ENCODE measurements around the gene SEPHS1.
"Not testable (repeated sequence)": the region's sequence is repeated elsewhere in the genome, so short reads cannot be mapped to it uniquely, and the experiment has no call there.

SEPHS1 gene

DNA sequence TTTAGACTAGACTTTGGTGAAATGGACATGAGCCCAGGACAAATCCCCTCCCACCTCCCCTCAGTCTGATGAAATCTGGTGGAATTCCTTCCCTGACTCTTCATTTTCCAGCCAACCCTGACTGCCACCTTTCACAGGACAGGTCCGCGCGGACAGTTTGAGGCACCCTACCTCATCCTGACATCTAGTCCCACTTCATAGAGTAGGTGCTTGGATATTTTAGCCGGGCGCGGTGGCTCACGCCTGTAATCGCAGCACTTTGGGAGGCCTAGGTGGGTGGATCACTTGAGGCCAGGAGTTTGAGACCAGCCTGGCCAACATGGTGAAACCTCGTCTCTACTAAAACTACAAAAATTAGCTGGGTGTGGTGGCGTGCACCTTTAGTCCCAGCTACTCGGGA lies 71.9 kb downstream of the SEPHS1 start:
- peaks cover 13% of the 10 kb centered on the region for H3K4me1 ChIP-seq (ENCODE audit: control insufficient read depth, insufficient read depth, low read length)
- H3K9me3 ChIP-seq (replicated peaks; ENCODE audit: low read length); H3K9ac ChIP-seq (ENCODE audit: low read depth, low read length); H3K27me3 ChIP-seq (ENCODE audit: control insufficient read depth, insufficient read depth, low read length); H3K4me2 ChIP-seq (ENCODE audit: low read length); H3K36me3 ChIP-seq (ENCODE audit: insufficient read depth, low read length); H3K4me3 ChIP-seq (ENCODE audit: low read length): not testable (repeated sequence)

GRCh38 chr10:13272164-13272571 lies 75.9 kb downstream of the SEPHS1 start:
- peaks cover 19% of the 10 kb centered on the region for H3K4me1 ChIP-seq (ENCODE audit: control insufficient read depth, insufficient read depth, low read length)
- peak overlapping the region; percentile 59 for H3K4me2 ChIP-seq (ENCODE audit: low read length)
- H3K9me3 ChIP-seq (replicated peaks; ENCODE audit: low read length) = no peaks in the 10 kb centered on the region
- no peak overlapping the region for H3K9ac ChIP-seq (ENCODE audit: low read depth, low read length)
- no peak overlapping the region for H3K4me3 ChIP-seq (ENCODE audit: low read length)
- H3K27me3 ChIP-seq (ENCODE audit: control insufficient read depth, insufficient read depth, low read length) = no peaks in the 10 kb centered on the region
- H3K36me3 ChIP-seq (ENCODE audit: insufficient read depth, low read length) = no peaks in the 10 kb centered on the region

DNA sequence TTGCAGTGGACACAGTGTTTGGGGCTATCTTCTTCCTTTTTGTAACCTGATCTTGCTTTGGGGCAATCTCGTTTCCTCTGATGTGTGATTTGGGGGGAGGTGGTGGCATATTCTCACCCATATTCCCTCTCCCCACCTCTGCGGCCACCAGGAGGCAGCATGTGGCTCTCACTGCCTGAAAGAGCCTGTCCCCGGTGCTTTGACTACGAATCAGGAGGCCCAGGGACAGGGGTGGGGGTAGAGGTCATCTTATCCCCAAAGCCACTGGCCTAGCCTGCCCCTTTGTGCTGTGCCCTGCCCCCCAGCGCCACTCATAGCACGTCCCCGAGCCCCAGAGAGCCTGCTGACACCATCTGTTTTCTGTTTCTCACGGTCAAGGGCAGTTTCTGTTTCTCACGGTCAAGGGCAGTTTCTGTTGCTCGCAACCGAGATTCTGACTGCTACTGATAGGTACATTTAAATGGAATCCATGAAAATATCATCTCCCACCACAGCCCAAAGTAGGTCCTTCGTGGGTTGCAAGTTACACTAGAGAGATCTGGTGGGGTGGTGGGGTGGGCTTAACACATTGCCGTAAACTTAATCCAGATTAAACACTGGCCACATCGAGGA lies 76.4 kb downstream of the SEPHS1 start:
- Histone ChIP-seq H3K27me3 (ENCODE audit: control insufficient read depth, insufficient read depth, low read length) (peaks cover under 1% of the 10 kb centered on the region), H3K9me3 (replicated peaks; ENCODE audit: low read length) (no peaks in the 10 kb centered on the region), H3K36me3 (ENCODE audit: insufficient read depth, low read length) (no peaks in the 10 kb centered on the region), H3K4me3 (ENCODE audit: low read length) (no peak overlapping the region), H3K4me1 (ENCODE audit: control insufficient read depth, insufficient read depth, low read length) (peaks cover 19% of the 10 kb centered on the region), H3K4me2 (ENCODE audit: low read length) (peak overlapping the region; percentile 59), H3K9ac (ENCODE audit: low read depth, low read length) (no peak overlapping the region)

- Histone ChIP-seq H3K9me3 (replicated peaks; ENCODE audit: low read length) (no peaks in the 10 kb centered on the region), H3K4me2 (ENCODE audit: low read length) (peak overlapping the region; percentile 39), H3K36me3 (ENCODE audit: insufficient read depth, low read length) (no peaks in the 10 kb centered on the region), H3K9ac (ENCODE audit: low read depth, low read length) (no peak overlapping the region), H3K27me3 (ENCODE audit: control insufficient read depth, insufficient read depth, low read length) (peaks cover 7% of the 10 kb centered on the region), H3K4me1 (ENCODE audit: control insufficient read depth, insufficient read depth, low read length) (peaks cover 19% of the 10 kb centered on the region), H3K4me3 (ENCODE audit: low read length) (no peak overlapping the region)
These were observed 77.1 kb downstream of the SEPHS1 start for GRCh38 chr10:13270877-13271551.

- no peaks in the 10 kb centered on the region for H3K36me3 ChIP-seq (ENCODE audit: insufficient read depth, low read length)
- H3K4me2 ChIP-seq (ENCODE audit: low read length) = no peak overlapping the region
- H3K9ac ChIP-seq (ENCODE audit: low read depth, low read length) = no peak overlapping the region
- peaks cover 19% of the 10 kb centered on the region for H3K4me1 ChIP-seq (ENCODE audit: control insufficient read depth, insufficient read depth, low read length)
- no peaks in the 10 kb centered on the region for H3K9me3 ChIP-seq (replicated peaks; ENCODE audit: low read length)
- peaks cover 21% of the 10 kb centered on the region for H3K27me3 ChIP-seq (ENCODE audit: control insufficient read depth, insufficient read depth, low read length)
- H3K4me3 ChIP-seq (ENCODE audit: low read length) = no peak overlapping the region
These were observed 79.3 kb downstream of the SEPHS1 start for GRCh38 chr10:13268841-13269240.

DNA sequence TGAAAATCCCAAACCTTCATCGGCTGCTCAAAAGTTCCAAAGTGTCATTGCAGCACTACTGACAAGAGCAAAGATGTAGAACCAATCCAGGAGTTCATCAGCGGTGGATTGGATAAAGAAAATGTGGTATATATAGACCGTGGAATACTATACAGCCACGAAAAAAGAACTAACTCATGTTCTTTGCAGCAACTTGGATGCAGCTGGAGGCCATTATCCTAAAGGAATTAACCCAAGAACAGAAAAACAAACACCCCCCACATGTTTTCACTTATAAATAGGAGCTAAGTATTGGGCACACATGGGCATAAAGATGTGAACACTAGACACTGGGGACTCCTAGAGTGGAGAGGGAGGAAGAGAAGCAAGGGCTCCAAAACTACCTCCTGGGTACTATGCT lies 79.8 kb downstream of the SEPHS1 start:
- Histone ChIP-seq H3K36me3 (ENCODE audit: insufficient read depth, low read length) (no peaks in the 10 kb centered on the region), H3K4me3 (ENCODE audit: low read length) (no peak overlapping the region), H3K4me1 (ENCODE audit: control insufficient read depth, insufficient read depth, low read length) (peaks cover 19% of the 10 kb centered on the region), H3K9ac (ENCODE audit: low read depth, low read length) (no peak overlapping the region), H3K27me3 (ENCODE audit: control insufficient read depth, insufficient read depth, low read length) (peaks cover 27% of the 10 kb centered on the region), H3K4me2 (ENCODE audit: low read length) (no peak overlapping the region), H3K9me3 (replicated peaks; ENCODE audit: low read length) (no peaks in the 10 kb centered on the region)
